Cardiac muscle cell (in vitro differentiated cells and primary cell): ENCODE measurements around the gene FUZ. TPM values are rescaled to one million over a fixed set of nuclear protein-coding genes. Genes with fewer than 3 reads are reported as not detected.

Experiments used
- DNase-seq, 2 donors: peaks; one replicate each; pipeline versions ENCODE4 v3.0.0 to v3.0.0-alpha.2; 2010 to 2017; ENCODE audit warnings: low read depth in 1 of 2, low spot score in 1 of 2
- H3K27ac ChIP-seq: fragments of 200-600 bp; sonication (generic); 2 replicates; pipeline ENCODE4 v1.5.1; 2016
- H3K27me3 ChIP-seq: fragments of 200-600 bp; sonication (generic); 2 replicates; pipeline ENCODE4 v1.6.0; 2016; ENCODE audit warnings: control low read depth
- H3K36me3 ChIP-seq: fragments of 200-600 bp; sonication (generic); 2 replicates; pipeline ENCODE4 v1.5.1; 2016; ENCODE audit warnings: control low read depth
- H3K4me1 ChIP-seq: fragments of 200-600 bp; sonication (generic); 2 replicates; pipeline ENCODE4 v1.8.1; 2017; ENCODE audit warnings: low read depth, mild to moderate bottlenecking, mixed run types
- H3K4me3 ChIP-seq: fragments of 200-600 bp; sonication (generic); 2 replicates; pipeline ENCODE4 v1.5.1; 2016; ENCODE audit warnings: mild to moderate bottlenecking
- H3K9me3 ChIP-seq: fragments of 200-600 bp; sonication (generic); 2 replicates; pipeline ENCODE4 v1.5.1; 2017; ENCODE audit warnings: low read depth, mild to moderate bottlenecking, control low read depth
- CTCF ChIP-seq: IDR thresholded peaks from 2 replicates; pipeline ENCODE4 v1.5.1; 2012; ENCODE audit warnings: low read depth, mild to moderate bottlenecking, low read length
- polyA plus RNA-seq: library from polyadenylated mRNA; unstranded; fragments of >200 nt; fragmentation: Nextera tagmentation; extraction: Ambion mirVana; gene quantifications from 2 replicates; pipeline ENCODE4 v1.2.1, GENCODE V29; 2016
- total RNA-seq: library from RNA; depleted of rRNA; stranded (reverse); fragments of >200 nt; gene quantifications from 2 replicates; pipeline ENCODE4 v1.2.3, GENCODE V29; 2016

The FUZ gene
- total and polyA plus RNA-seq, 2 experiments from 2014 or later, result 39.0 to 60.8 TPM

GRCh38 chr19:49852631-49853126, 39.6 kb upstream of the FUZ start:
- no peak for DNase-seq
- TF ChIP-seq CTCF, result no peak
- Histone ChIP-seq H3K27ac (no peak overlapping the region), H3K9me3 (no peaks in the 10 kb centered on the region), H3K27me3 (no peaks in the 10 kb centered on the region), H3K4me3 (peak overlapping the region; percentile 79), H3K36me3 (peaks cover 28% of the 10 kb centered on the region), H3K4me1 (peaks cover 10% of the 10 kb centered on the region)

GRCh38 chr19:49851456-49852259, 38.6 kb upstream of the FUZ start:
- H3K4me3 ChIP-seq, result peak overlapping the region; percentile 79
- H3K36me3 ChIP-seq, result peaks cover 18% of the 10 kb centered on the region
- peak overlapping the region; percentile 97 for H3K27ac ChIP-seq
- DNase-seq, result peak; percentile 22 to 82
- H3K27me3 ChIP-seq, result no peaks in the 10 kb centered on the region
- peaks cover 10% of the 10 kb centered on the region for H3K4me1 ChIP-seq
- TF ChIP-seq CTCF, result no peak
- no peaks in the 10 kb centered on the region for H3K9me3 ChIP-seq

GRCh38 chr19:49850487-49851342, 37.6 kb upstream of the FUZ start, which contains the start of gene PTOV1:
TSS of gene PTOV1 (plus strand) at chr19:49851159.
- peaks cover 13% of the 10 kb centered on the region for H3K36me3 ChIP-seq
- H3K27ac ChIP-seq, result peak within 1 kb of the TSS; percentile 97
- DNase-seq, result peak; percentile 95 to 96
- H3K9me3 ChIP-seq, result no peaks in the 10 kb centered on the region
- H3K4me3 ChIP-seq, result peak within 1 kb of the TSS; percentile 79
- H3K4me1 ChIP-seq, result peaks cover 10% of the 10 kb centered on the region
- no peaks in the 10 kb centered on the region for H3K27me3 ChIP-seq
- no peak for TF ChIP-seq CTCF

- H3K4me3 ChIP-seq, result peak overlapping the region; percentile 79
- H3K9me3 ChIP-seq, result no peaks in the 10 kb centered on the region
- H3K36me3 ChIP-seq, result peaks cover 8% of the 10 kb centered on the region
- H3K27ac ChIP-seq, result peak overlapping the region; percentile 97
- peaks cover 10% of the 10 kb centered on the region for H3K4me1 ChIP-seq
- TF ChIP-seq CTCF, result no peak
- no peaks in the 10 kb centered on the region for H3K27me3 ChIP-seq
- no peak for DNase-seq
These were observed 37.1 kb upstream of the FUZ start for GRCh38 chr19:49850221-49850486.

- DNase-seq, result no peak
- Histone ChIP-seq H3K27me3 (no peaks in the 10 kb centered on the region), H3K36me3 (peaks cover 3% of the 10 kb centered on the region), H3K4me1 (peaks cover 10% of the 10 kb centered on the region), H3K4me3 (peak overlapping the region; percentile 79), H3K9me3 (no peaks in the 10 kb centered on the region), H3K27ac (peak overlapping the region; percentile 97)
- no peak for TF ChIP-seq CTCF
These were observed 36.5 kb upstream of the FUZ start for GRCh38 chr19:49849433-49850220.
